GM13977 (cell line): ENCODE results near the gene FKBP2.

Source experiments
- DNase-seq: peaks from one replicate; pipeline ENCODE4 v3.0.0; 2012; ENCODE audit warnings: low spot score
- in situ Hi-C: fragments of 300-500 bp; cut with MboI; formaldehyde crosslinking; loops from one replicate; pipeline ENCODE4 v1.12.0; 2022; ENCODE audit warnings: low sequenced_read_pairs, low pct_unique_long_range_greater_than_20kb, mixed read lengths, inconsistent platforms; ENCODE audit not compliant: unreplicated experiment
- TF ChIP-seq, protein P1 (sequence below): IDR thresholded peaks from 2 replicates; pipeline ENCODE4 v1.5.1; 2012; ENCODE audit warnings: mild to moderate bottlenecking, control low read depth; ENCODE audit not compliant: insufficient read depth; ENCODE audit errors: extremely low read depth, missing control alignments

The FKBP2 gene

DNA sequence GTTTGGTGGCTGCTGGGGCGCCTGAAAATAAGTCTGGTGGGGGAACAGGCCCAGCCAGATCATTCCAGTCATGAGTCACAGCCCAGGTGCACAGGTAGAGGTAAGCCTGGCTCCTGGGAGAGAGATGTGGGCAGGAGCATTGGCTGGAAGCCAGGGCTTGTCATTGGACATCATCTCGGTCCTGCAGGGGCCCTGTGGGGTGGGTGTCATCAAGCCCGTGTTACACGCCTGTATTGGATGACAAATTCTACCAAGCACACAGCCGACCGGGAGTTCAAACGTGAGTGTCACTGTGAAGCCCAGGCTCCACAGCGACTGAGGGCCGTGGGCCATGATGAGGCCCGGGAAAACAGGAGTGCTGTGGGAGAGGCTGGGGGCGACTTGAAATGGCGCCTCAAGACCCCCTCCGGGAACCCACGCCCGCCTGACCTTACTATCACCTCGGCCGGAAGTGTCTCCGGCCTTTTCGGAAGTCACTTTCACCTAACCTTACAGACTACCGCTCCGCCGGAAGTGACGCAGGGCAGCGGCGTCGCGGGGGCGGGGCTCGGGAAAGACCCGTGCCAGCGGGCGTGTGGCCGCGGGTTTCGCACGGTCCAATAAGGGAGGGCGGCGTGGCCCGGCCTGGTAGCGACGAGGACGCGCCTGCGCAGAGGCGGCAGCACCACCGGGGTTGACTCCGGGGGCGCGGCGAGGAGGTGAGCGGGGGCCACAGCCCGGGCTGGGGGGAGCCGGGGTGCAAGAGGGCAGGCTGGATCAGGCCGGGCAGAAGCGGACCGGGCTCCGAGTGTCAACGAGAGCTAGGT, at the start of gene FKBP2:
Gene FKBP2 (plus strand): TSS at position 661 of the 806 bp plus-strand sequence. CDS start 1,293 bp downstream, outside the sequence.
- TF ChIP-seq, protein P1, sequence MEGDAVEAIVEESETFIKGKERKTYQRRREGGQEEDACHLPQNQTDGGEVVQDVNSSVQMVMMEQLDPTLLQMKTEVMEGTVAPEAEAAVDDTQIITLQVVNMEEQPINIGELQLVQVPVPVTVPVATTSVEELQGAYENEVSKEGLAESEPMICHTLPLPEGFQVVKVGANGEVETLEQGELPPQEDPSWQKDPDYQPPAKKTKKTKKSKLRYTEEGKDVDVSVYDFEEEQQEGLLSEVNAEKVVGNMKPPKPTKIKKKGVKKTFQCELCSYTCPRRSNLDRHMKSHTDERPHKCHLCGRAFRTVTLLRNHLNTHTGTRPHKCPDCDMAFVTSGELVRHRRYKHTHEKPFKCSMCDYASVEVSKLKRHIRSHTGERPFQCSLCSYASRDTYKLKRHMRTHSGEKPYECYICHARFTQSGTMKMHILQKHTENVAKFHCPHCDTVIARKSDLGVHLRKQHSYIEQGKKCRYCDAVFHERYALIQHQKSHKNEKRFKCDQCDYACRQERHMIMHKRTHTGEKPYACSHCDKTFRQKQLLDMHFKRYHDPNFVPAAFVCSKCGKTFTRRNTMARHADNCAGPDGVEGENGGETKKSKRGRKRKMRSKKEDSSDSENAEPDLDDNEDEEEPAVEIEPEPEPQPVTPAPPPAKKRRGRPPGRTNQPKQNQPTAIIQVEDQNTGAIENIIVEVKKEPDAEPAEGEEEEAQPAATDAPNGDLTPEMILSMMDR = no peak
- peak; percentile 96 for DNase-seq
- in situ Hi-C loops = no loop called here

DNA sequence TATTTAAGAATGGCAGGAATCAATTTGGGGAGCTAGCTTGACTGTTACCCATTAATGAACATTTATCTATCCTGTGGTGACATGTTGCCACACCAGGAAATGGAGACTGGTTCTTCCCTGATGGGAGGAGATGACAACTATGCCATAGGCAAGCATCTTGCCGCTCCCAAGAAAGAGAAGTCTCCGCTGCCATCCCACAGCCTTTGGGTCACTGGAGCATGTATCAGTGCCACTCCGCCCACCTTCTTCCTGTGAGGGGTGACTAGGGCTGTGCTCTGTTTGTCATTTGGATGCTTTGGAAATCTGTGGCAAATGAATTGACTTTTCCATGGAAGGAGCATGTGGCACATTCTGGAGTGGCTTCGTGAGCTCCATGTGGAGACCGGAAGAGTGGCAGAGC, 48.5 kb upstream of the FKBP2 start:
- TF ChIP-seq, protein P1 = no peak
- no peak for DNase-seq
- in situ Hi-C loops = no loop called here

DNA sequence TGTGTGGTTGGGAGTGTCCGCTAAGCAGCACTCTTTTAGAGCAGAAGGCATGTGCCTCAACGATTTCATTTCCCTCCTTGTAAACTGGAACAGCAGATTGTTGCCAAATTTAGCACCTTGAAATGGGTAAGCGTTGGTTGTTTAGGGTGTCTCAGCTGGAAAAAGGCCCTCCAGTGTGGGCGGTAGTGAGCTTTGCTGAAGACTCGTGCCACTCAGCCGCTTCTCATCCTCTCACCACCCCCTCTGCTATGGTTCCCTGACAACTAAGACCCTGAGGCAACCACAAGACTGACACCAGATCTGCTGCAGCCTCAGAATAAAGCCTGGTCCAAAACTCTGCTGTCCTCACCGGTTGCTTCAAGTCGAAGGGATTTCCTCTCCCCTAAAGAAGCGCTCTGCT, 44.3 kb upstream of the FKBP2 start:
- in situ Hi-C loops = no loop called here
- DNase-seq = no peak
- TF ChIP-seq, protein P1 = no peak

DNA sequence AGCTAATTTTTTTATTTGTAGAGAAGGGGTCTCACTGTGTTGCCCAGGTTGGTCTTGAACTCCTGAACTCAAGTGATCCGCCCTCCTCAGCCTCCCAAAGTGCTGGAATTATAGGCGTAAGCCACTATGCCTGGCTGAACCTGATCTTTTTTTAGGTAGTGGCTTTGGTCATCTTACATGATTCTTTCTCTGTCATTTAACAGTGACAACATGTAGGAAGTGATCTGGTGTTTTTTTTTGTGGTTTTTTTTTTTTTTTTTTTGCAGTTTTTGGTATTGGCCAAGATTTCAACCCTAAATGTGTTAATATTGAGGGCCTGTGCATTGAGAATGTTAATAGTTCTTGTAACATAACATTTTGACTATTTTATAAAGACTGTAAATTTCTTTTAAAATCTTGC, 42.4 kb upstream of the FKBP2 start:
- no peak for DNase-seq
- TF ChIP-seq, protein P1 = no peak

DNA sequence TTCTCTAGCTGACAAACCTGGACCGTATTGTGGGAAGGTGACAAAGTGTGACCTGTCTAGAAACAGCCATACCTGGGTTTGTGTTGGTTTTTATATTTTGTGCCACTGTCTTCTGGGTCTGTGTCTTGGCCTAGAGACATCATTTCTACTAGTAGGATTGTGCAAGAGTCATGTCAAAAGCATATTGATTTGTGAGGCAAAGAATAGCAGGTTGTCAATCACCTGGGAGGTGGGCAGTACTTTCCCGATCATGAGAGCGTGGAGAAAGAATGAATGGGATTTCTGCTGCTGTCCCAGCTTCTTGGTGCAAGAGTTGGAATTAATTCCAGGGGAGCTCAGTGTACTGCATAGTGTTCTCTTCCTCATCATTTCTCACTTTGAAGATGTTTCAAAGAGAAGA, 39.4 kb upstream of the FKBP2 start:
- no peak for DNase-seq
- in situ Hi-C loops = no loop called here
- TF ChIP-seq, protein P1 = no peak

More for the DNA sequence above, 42.4 kb upstream of the FKBP2 start:
- in situ Hi-C loops = no loop called here

DNA sequence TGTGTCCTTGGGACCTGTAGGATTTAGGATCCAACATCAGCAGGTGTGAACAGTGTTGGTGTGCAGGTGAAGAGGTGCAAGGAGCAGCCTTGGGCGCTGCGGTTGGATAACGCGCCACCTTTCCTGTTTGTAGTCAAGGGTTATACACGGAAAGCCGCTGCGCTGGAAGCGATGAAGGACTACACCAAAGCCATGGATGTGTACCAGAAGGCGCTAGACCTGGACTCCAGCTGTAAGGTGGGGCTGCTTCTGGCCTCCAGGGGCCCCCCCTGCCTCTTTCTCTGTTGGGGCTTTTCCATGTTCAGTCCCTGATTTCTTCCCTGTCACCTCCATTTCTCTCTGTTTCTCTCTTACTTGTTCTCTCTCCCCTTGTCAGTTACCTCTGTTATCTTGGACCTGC, 37.9 kb upstream of the FKBP2 start:
- in situ Hi-C loops = no loop called here
- TF ChIP-seq, protein P1 = no peak
- no peak for DNase-seq
